ENCODE results near the gene USH2A.

Gene USH2A

DNA sequence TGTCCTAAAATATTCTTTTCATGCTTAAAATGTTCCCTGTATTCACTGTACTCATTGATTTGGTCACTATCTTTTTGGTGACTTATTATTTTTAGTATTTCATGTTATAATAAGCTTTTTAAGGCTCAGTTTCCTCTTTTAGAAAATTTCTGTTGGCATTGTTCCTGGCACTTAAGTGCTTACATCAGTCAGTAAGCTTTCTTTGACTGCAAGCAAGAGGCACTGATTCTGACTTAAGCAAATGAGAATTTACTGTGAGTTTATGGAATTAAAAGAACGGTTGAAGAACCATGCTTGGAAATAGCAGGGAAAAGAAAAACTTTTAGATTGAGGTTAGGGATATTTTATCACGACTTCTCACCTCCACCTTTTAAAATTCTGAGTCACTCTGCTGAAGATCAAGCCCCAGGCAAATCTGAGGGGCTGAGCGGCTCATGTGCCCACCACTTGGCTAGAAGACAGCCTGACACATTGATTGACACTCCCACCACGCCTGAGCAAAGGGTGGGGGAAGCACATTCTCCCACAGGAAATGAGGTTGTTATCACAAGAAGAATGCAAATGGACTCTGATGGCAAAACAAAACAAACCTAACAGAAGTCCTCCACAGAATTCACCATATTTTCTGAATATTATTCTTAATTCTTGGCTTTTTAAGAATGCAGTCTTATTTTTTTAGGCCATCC, 753.3 kb downstream of the USH2A start:
- no peaks in the 10 kb centered on the region for H3K27me3 ChIP-seq (ENCODE audit: insufficient read depth, low read length)
- peak overlapping the region; percentile 28; the same call in 1 of the 2 replicates for H3K9ac ChIP-seq (ENCODE audit: low read depth, low read length)
- no peak overlapping the region for H3K27ac ChIP-seq (ENCODE audit: low read length)
- H3K4me3 ChIP-seq (ENCODE audit: low read length): no peak overlapping the region
- peaks cover 11% of the 10 kb centered on the region for H3K4me1 ChIP-seq (ENCODE audit: insufficient read depth, low read length)
- H3K9me3 ChIP-seq (ENCODE audit: insufficient read depth, low read depth, low read length): no peaks in the 10 kb centered on the region
- no peaks in the 10 kb centered on the region for H3K36me3 ChIP-seq (ENCODE audit: insufficient read depth, low read depth, low read length)

- H3K27me3 ChIP-seq (ENCODE audit: insufficient read depth, low read length): no peaks in the 10 kb centered on the region
- no peak overlapping the region for H3K27ac ChIP-seq (ENCODE audit: low read length)
- no peaks in the 10 kb centered on the region for H3K36me3 ChIP-seq (ENCODE audit: insufficient read depth, low read depth, low read length)
- H3K4me3 ChIP-seq (ENCODE audit: low read length): no peak overlapping the region
- no peaks in the 10 kb centered on the region for H3K9me3 ChIP-seq (ENCODE audit: insufficient read depth, low read depth, low read length)
- H3K4me1 ChIP-seq (ENCODE audit: insufficient read depth, low read length): peaks cover 11% of the 10 kb centered on the region
- H3K9ac ChIP-seq (ENCODE audit: low read depth, low read length): no peak overlapping the region
Observed at GRCh38 chr1:215667761-215668160, 755.5 kb downstream of the USH2A start.

DNA sequence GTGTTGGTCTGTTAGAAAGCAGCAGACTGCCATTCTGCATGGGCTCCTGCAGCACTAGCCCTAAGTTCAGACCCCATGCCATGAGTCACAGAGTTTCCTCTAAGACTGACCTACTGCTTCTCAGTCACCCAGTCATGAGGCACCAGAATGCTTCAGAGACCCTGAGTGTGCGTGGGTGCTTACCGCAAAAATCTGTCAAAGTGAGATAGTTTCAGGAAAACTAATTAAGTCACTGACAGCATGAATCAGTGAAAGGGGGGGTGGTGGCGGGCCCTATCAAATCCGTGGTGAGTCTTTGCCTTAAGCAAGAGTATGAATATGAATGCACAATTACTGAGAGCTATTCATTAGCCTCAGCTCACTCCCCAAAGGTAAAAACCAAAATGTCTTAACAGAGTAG, 758.0 kb downstream of the USH2A start:
- Histone ChIP-seq H3K9me3 (ENCODE audit: insufficient read depth, low read depth, low read length) (no peaks in the 10 kb centered on the region), H3K27ac (ENCODE audit: low read length) (no peak overlapping the region), H3K27me3 (ENCODE audit: insufficient read depth, low read length) (no peaks in the 10 kb centered on the region), H3K36me3 (ENCODE audit: insufficient read depth, low read depth, low read length) (no peaks in the 10 kb centered on the region), H3K4me3 (ENCODE audit: low read length) (no peak overlapping the region), H3K9ac (ENCODE audit: low read depth, low read length) (no peak overlapping the region), H3K4me1 (ENCODE audit: insufficient read depth, low read length) (peaks cover 7% of the 10 kb centered on the region)

DNA sequence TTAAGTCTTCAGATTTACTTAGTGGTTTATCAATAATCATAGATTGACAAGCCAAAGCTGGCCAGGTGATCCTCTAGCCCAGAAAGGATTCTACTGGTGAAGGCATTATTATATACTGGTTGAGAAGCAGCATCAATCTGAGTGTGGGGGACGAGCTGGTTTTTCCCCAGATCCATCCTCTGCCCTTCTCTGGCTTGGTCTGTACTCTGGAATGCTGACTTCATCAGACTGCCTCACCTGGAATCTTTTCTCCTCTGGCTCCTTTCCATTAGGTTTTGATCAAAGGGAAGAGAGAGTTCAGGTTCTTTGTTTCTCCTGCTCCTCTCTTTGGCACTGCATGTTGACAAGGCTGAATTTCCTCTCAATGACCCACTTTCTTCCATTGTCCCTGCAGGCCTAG, 762.2 kb downstream of the USH2A start:
- no peak overlapping the region for H3K4me3 ChIP-seq (ENCODE audit: low read length)
- H3K9ac ChIP-seq (ENCODE audit: low read depth, low read length): no peak overlapping the region
- H3K27me3 ChIP-seq (ENCODE audit: insufficient read depth, low read length): no peaks in the 10 kb centered on the region
- no peaks in the 10 kb centered on the region for H3K9me3 ChIP-seq (ENCODE audit: insufficient read depth, low read depth, low read length)
- no peak overlapping the region for H3K27ac ChIP-seq (ENCODE audit: low read length)
- H3K4me1 ChIP-seq (ENCODE audit: insufficient read depth, low read length): peaks cover 3% of the 10 kb centered on the region; the same call in 1 of the 2 replicates
- no peaks in the 10 kb centered on the region for H3K36me3 ChIP-seq (ENCODE audit: insufficient read depth, low read depth, low read length)

DNA sequence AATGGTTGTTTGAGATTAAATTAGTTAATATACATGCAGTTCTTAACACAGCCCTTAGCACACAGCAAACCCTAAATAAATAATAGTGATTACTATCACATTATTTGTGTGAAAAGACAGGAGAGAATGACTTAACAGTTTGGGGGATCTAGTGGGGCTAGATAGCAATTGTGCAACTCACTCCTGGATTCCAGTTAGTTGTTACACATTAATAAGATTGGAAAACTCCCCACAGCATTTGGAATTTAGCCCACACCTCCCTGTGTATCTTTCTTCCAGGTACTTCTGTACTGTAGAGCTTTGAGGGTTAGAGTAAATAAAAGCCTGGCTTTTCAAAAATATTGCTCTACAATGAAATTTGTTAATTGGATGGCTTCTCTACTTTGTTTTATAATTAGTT, 763.0 kb downstream of the USH2A start:
- Histone ChIP-seq H3K9ac (ENCODE audit: low read depth, low read length) (no peak overlapping the region), H3K36me3 (ENCODE audit: insufficient read depth, low read depth, low read length) (no peaks in the 10 kb centered on the region), H3K27ac (ENCODE audit: low read length) (no peak overlapping the region), H3K9me3 (ENCODE audit: insufficient read depth, low read depth, low read length) (no peaks in the 10 kb centered on the region), H3K27me3 (ENCODE audit: insufficient read depth, low read length) (no peaks in the 10 kb centered on the region), H3K4me3 (ENCODE audit: low read length) (no peak overlapping the region), H3K4me1 (ENCODE audit: insufficient read depth, low read length) (no peaks in the 10 kb centered on the region)

- H3K27me3 ChIP-seq (ENCODE audit: insufficient read depth, low read length): no peaks in the 10 kb centered on the region
- no peak overlapping the region for H3K9ac ChIP-seq (ENCODE audit: low read depth, low read length)
- no peaks in the 10 kb centered on the region for H3K36me3 ChIP-seq (ENCODE audit: insufficient read depth, low read depth, low read length)
- peaks cover 18% of the 10 kb centered on the region; the same call in 1 of the 2 replicates for H3K4me1 ChIP-seq (ENCODE audit: insufficient read depth, low read length)
- no peak overlapping the region for H3K27ac ChIP-seq (ENCODE audit: low read length)
- no peaks in the 10 kb centered on the region for H3K9me3 ChIP-seq (ENCODE audit: insufficient read depth, low read depth, low read length)
- H3K4me3 ChIP-seq (ENCODE audit: low read length): no peak overlapping the region
Observed at GRCh38 chr1:215657047-215657446, 766.2 kb downstream of the USH2A start.

- peak overlapping the region; percentile 52 for H3K4me3 ChIP-seq (ENCODE audit: low read length)
- no peaks in the 10 kb centered on the region for H3K27me3 ChIP-seq (ENCODE audit: insufficient read depth, low read length)
- no peaks in the 10 kb centered on the region for H3K9me3 ChIP-seq (ENCODE audit: insufficient read depth, low read depth, low read length)
- peak overlapping the region; percentile 40 for H3K27ac ChIP-seq (ENCODE audit: low read length)
- H3K4me1 ChIP-seq (ENCODE audit: insufficient read depth, low read length): peaks cover 40% of the 10 kb centered on the region
- no peaks in the 10 kb centered on the region for H3K36me3 ChIP-seq (ENCODE audit: insufficient read depth, low read depth, low read length)
- H3K9ac ChIP-seq (ENCODE audit: low read depth, low read length): peak overlapping the region; percentile 63; the same call in 1 of the 2 replicates
Observed at GRCh38 chr1:215652371-215652770, 770.9 kb downstream of the USH2A start.

- Histone ChIP-seq H3K36me3 (ENCODE audit: insufficient read depth, low read depth, low read length) (no peaks in the 10 kb centered on the region), H3K4me3 (ENCODE audit: low read length) (peak overlapping the region; percentile 52), H3K27ac (ENCODE audit: low read length) (peak overlapping the region; percentile 40), H3K9me3 (ENCODE audit: insufficient read depth, low read depth, low read length) (no peaks in the 10 kb centered on the region), H3K27me3 (ENCODE audit: insufficient read depth, low read length) (no peaks in the 10 kb centered on the region), H3K9ac (ENCODE audit: low read depth, low read length) (peak overlapping the region; percentile 63; the same call in 1 of the 2 replicates), H3K4me1 (ENCODE audit: insufficient read depth, low read length) (peaks cover 44% of the 10 kb centered on the region)
Observed at GRCh38 chr1:215651867-215652266, 771.4 kb downstream of the USH2A start.

- Histone ChIP-seq H3K27ac (ENCODE audit: low read length) (no peak overlapping the region), H3K9me3 (ENCODE audit: insufficient read depth, low read depth, low read length) (no peaks in the 10 kb centered on the region), H3K4me3 (ENCODE audit: low read length) (no peak overlapping the region), H3K36me3 (ENCODE audit: insufficient read depth, low read depth, low read length) (no peaks in the 10 kb centered on the region), H3K27me3 (ENCODE audit: insufficient read depth, low read length) (no peaks in the 10 kb centered on the region), H3K4me1 (ENCODE audit: insufficient read depth, low read length) (peaks cover 44% of the 10 kb centered on the region), H3K9ac (ENCODE audit: low read depth, low read length) (peak overlapping the region; percentile 10; the same call in 1 of the 2 replicates)
Observed at GRCh38 chr1:215650446-215651149, 772.6 kb downstream of the USH2A start.

DNA sequence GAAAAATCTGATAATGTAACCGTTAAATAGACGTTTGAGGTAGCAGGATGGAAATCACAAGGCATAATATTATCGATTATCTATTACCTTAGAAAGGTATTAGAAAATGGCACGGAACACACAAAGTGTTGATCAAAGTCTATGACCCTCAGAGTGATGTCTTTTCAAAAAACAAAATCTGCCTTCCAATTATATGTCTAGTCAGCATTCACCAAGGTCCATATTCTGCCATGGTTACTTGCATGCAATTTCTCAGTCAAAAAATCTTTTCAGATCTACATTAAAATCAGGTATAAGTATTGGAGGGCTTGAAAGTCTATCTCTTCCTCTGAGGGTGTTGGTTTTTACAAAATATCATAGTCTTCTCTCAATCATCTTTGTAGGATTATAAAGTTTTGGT, 774.3 kb downstream of the USH2A start:
- H3K27me3 ChIP-seq (ENCODE audit: insufficient read depth, low read length): no peaks in the 10 kb centered on the region; the same call in 1 of the 2 replicates
- no peak overlapping the region for H3K4me3 ChIP-seq (ENCODE audit: low read length)
- no peaks in the 10 kb centered on the region for H3K9me3 ChIP-seq (ENCODE audit: insufficient read depth, low read depth, low read length)
- peaks cover 44% of the 10 kb centered on the region for H3K4me1 ChIP-seq (ENCODE audit: insufficient read depth, low read length)
- no peak overlapping the region for H3K9ac ChIP-seq (ENCODE audit: low read depth, low read length)
- H3K27ac ChIP-seq (ENCODE audit: low read length): no peak overlapping the region
- H3K36me3 ChIP-seq (ENCODE audit: insufficient read depth, low read depth, low read length): no peaks in the 10 kb centered on the region

DNA sequence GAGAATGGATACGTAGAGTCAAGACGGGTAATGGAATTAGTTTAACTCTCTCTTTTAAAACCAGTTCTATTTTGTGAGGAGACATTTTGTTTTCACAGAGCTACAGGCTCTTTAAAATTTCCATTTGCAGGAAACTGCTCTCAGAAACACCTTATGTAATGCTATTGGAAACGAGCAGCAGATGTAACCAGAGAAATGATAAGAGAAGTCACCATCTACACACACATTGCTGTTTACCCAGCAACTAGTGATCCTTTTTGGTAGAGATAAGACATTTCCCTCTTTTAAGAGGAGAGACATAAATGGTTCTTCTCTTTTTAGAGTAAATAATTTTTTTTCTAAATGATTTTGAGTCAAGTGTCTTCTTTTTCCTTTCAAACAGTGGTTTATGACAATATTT, 775.5 kb downstream of the USH2A start:
- H3K9me3 ChIP-seq (ENCODE audit: insufficient read depth, low read depth, low read length): no peaks in the 10 kb centered on the region
- peaks cover 33% of the 10 kb centered on the region for H3K4me1 ChIP-seq (ENCODE audit: insufficient read depth, low read length)
- no peak overlapping the region for H3K9ac ChIP-seq (ENCODE audit: low read depth, low read length)
- no peak overlapping the region for H3K27ac ChIP-seq (ENCODE audit: low read length)
- H3K36me3 ChIP-seq (ENCODE audit: insufficient read depth, low read depth, low read length): no peaks in the 10 kb centered on the region
- no peak overlapping the region for H3K4me3 ChIP-seq (ENCODE audit: low read length)
- H3K27me3 ChIP-seq (ENCODE audit: insufficient read depth, low read length): no peaks in the 10 kb centered on the region; the same call in 1 of the 2 replicates

DNA sequence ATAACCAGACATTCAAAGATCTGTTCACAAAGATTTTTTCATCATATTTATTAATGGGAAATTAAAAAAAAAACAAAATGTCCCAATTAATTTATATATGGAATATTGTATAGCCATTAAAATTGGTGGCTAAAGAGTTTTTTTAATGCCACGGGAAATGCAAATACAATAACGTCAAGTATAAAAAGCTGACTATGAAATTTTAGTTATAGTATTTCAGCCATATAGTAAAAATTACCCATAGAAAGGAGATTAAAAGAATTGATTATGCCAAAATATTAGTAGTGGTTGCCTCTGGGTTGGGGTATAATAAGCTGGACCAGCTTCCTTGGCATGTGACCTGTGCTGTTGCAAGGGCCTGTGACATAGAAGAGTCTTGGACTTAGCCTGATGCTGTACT, 777.4 kb downstream of the USH2A start:
- no peaks in the 10 kb centered on the region for H3K36me3 ChIP-seq (ENCODE audit: insufficient read depth, low read depth, low read length)
- H3K4me1 ChIP-seq (ENCODE audit: insufficient read depth, low read length): peaks cover 16% of the 10 kb centered on the region
- H3K27me3 ChIP-seq (ENCODE audit: insufficient read depth, low read length): no peaks in the 10 kb centered on the region; the same call in 1 of the 2 replicates
- no peak overlapping the region for H3K27ac ChIP-seq (ENCODE audit: low read length)
- H3K4me3 ChIP-seq (ENCODE audit: low read length): no peak overlapping the region
- no peaks in the 10 kb centered on the region for H3K9me3 ChIP-seq (ENCODE audit: insufficient read depth, low read depth, low read length)
- H3K9ac ChIP-seq (ENCODE audit: low read depth, low read length): no peak overlapping the region
